GM19328 (cell line): ENCODE measurements around the gene KDM4B.

ENCODE experiments used
- ATAC-seq: cut with Tn5 transposase; IDR thresholded peaks from one replicate; pipeline ENCODE4 v1.9.1; 2021; ENCODE audit warnings: mild to moderate bottlenecking, moderate library complexity; ENCODE audit not compliant: unreplicated experiment

KDM4B gene

DNA sequence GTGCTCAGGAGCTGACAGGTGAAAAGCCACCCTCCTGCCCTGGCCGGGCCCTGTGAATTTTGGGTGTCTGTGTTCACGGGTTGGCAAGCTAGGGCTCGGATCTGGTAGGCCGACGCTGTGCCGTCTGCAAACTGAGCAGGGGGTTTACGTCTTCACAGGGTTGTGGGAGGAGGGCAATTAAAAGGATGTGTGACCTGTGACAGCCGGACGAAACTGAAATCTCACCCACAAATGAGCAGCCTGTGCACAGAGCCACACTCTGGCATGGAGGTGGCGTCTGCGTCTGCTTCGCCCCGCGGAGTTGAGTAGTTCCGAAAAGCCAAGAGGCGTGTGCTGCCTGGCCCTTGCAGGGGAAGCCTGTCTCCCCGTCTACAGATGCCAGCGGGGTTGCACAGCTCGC is 117.3 kb downstream of the KDM4B start:
- ATAC-seq, result no peak

DNA sequence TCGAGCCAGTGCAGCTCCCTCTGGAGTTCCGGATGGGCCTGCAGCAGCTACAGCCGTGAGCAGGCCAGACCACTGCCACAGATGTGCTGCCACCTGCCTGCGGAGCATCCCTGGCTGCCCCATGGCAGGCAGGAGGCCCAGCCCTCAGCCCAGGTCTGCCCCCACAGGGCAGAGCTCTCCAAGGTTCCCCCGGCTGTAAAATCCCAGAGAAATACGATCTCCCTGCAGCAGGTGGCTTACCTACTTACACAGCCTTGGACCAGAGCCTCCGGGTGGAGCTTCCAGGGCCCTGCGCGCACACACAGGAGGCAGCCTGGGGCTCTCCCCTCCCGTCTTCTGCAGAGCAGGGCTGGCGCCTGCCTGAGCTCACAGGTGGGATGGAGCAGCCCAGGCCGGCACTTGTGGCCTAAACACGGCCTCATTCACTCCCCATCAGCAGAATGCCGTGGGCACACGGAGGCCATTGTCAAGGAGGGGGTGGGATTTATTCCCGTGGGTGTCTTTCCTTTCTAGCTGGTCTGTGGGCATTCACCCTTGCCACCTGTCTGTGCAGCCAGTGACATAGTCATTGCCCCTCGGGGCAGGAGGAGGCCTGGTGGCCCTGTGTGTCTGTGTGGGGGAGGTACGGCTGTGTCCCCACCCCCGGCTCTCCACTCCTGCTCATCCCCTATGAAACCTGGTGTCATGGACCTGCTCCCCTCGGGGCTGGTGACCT is 118.0 kb downstream of the KDM4B start:
- no peak for ATAC-seq

DNA sequence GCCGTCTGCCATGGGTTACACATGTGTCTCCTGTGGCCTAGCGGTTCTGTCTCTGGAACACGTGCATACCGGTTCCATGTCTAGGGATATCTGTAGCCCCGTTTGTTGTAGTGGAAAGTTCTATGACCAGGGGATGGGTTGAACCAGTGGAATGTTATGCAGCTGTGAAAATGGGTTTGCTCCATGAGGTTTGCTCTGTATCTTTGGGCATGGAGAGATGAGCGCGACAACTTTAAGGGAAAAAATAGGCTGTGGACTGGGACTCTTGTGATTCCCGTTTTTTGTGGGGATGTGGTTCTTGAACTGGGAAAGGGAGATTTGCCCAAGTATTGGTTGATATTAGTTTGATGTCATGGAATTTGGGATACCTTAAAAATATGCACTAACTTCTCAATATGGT is 120.4 kb downstream of the KDM4B start:
- no peak for ATAC-seq

DNA sequence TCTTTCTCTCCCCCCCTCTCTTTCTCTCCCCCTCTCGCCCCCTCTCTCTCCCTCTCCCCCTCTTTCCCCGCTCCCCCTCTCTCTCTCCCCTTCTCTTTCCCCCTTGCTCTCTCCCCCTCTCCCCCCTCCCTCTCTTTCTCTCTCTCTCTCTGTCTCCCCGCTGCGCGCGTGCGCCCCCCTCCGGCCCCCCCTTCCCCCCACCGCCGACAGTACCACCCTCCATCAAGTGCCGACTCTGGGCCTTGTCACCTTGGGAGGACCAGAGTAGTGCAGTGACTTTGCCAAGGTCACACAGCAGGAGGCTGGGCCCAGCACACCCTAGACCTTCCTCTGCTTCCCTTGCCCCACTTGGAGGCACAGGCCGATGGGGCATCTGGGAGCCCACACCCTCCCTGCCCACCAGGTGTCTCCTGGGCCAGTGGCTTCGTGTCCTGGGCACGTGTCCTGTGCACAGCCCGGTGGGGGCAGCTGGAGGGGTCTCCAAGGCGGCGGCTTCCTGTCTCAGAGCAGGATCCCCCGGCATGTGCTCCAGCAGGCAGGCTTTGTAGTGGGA is 121.6 kb downstream of the KDM4B start:
- ATAC-seq, result no peak

DNA sequence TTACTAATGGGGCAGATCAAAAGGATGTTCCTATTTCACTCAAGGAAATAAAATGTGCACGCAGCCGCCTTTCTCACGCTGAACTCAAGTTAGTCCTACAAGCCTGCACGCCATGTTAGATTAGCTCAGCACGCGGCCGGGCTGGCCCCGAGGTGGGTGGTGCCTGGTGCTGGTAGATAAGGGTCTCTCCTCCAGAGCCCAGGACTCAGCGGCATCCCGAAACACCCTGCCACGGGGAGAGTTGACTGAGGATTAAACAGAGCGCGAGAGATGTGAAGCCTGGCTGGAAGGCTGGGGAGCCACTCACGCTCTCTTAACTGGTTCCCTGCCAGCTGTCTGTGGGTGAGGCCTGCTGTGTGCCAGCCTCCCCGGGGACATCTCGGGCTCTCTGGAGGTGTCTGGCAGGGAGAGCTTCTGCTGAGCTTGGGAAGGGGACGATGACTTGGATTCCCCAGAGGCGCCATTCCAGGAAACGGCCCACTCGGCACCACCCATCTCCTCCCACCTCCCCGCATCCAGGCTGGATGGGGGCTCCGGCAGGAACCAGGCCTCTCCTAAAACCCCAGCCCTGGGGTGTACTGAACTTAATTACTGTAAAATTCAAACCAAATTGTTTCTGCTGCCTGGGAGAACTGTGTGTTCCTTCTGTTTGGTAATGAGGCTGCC is 122.2 kb downstream of the KDM4B start:
- ATAC-seq, result no peak

DNA sequence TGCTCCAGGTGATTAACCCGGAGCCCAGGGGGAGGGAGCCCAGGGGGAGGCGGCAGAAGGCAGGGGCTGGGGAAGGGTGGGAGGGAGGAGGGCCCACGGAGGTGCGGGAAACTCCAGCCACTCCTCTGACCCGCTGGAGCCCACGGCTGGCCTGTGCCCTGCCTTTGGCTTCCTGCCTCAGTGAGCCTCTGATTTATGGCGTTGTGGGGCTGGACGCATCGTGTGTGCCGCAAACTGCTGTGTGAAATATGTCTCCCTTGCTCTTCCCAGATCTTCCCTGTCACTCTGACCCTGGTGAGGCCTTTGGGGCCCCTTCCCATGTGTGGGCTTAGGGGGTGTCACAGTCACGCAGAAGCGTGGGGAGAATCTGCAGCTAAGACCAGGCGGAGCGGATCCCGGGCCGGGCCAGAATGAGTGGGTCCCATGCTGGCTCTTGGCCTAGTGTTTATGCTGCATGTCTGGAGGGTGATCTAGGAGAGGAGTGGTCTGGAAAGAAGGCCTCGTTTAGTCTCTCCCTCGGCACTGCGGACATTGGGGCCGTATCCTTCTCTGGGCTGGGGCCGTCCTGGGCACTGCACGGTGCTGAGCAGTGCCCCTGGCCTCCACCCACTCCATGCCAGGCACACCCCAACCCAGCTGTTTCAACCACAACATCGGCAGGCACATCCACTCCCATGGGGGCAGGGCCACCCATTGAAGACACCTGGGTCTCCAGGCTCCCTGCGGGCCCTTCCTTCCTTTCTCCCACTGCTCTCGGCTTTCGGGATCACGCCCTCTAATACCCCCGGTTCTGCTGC is 123.0 kb downstream of the KDM4B start:
- ATAC-seq, result no peak

DNA sequence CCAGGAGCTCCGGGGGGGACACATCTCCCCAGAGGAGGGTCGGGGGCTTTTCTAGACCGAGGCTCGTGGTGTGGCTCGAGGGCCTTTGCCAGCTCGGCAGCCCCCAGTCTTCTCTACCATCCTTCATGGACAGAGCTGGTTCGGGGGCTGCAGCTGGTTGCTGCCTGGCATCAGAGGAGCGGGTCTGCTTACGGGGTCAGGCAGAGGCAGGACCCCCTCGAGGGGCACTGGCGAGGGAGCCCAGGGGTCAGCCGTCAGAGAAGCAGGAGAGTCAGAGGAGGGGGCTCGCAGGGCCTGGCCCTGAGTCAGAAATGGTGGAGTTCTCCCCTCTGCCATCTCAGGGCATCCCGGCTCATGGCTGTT is 123.5 kb downstream of the KDM4B start:
- no peak for ATAC-seq

DNA sequence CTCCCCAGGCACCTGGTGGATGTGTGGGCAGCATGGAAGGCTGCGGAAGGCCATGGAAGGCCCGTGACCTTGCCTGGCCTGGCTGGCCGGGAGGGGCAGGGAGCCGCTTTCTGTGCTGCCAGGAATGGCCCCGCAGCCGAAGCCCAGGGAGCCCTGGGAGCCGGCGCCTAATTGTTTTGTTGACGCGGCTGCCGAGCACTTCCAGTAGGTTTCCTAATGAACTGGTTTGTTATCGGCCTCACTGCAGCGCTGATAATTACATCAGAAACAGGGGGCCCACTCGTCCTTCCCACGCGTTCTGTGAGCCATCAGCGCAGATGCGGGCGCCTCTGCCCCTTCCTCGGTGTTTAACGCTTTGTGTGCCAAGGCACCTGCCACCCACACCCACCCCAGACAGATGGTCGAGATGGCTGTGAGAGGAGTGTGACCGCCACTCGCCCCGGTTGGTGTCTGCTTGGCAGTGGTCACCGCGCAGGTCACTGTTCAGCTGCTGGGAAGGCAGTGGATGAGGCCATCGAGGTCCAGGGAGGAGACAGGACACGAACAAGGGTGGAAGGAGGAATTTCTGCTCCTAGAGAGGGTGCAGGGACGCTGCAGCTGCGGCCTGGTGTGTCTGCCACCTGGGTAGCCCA is 124.5 kb downstream of the KDM4B start:
- no peak for ATAC-seq

DNA sequence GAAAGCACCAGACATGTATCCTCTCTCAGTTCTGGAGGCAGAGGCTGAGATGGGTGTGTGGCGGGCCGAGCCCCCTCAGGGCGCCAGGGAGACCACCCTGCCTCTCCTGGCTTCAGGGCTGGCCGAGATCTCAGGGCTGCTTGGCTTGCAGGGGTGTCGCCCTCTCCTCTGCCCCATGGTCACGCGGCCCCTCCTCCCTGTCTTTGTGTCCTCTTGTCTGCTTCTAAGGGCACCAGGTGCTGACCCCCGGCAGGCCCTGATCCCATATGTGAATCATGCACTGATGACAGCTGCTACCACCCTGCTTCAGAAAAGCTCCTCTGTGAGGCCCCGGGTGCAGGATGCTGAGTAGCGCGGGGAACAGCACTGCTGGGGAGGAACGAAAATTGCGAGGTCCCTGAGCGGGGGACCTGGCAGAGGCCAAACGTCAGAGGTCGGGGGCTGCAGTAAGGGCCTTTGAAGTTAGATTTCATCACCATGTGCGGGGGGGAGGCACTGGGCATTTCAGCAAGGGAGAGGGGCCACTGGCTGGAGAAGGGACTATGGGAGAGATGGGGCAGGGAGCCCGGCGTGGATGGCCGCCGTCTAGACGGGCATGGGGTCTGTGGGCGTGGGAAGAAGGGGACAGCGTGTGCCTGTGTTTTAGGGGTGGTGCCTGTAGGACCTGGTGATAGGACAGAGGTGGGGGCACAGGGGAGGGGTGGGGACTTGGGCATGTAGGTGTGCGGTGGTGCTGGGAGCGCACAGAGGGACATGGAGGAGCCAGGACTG is 125.2 kb downstream of the KDM4B start:
- ATAC-seq, result no peak

DNA sequence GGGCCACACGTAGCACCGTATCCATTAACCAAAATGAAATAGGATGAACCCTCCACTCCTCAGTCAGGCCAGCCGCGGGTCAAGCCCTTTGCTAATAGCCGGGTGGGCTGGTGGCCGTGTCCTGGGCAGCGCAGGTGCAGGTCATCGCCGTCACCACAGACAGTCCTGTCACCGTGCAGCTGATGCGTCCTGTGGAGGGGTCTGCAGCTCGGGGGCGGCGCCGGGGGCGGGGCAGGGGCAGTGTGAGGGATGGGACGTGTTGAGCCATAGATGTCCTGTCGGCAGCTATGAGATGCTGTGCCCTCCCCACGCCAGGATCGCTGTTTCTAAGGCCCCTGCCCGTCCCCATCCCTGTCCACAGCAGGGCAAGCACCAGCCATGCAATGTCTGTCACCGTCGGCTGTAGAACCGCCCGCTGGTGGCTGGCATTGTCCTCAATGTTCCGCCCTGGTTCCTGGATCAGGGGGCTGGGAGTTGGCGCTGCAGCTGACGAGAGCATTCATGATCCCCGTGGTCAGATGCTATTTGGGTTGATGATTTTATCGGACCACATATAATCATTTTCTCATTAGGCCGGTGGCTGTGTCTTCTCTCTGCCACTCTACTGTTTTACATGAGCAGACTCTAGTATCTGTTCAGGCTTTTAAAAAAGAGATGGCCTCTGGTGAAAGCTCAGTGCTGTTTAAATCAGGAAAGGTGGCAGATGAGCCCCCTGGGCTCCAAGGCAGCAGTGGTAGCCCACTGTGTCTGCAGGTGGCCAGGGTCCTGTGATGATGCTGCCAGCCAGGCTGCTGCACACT is 126.1 kb downstream of the KDM4B start:
- ATAC-seq, result no peak

DNA sequence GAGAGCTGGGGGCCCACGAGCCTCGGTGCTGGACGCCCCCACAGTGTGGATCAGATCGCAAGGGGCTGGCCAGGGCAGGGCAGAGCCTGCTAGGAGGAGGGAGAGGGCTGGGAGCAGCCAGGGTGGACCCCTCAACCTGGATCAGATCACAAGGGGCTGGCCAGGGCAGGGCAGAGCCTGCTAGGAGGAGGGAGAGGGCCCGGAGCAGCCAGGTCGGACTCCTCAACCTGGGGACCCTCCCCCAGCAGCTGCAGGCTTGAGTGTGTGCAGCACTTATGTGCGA is 126.6 kb downstream of the KDM4B start:
- ATAC-seq, result no peak

DNA sequence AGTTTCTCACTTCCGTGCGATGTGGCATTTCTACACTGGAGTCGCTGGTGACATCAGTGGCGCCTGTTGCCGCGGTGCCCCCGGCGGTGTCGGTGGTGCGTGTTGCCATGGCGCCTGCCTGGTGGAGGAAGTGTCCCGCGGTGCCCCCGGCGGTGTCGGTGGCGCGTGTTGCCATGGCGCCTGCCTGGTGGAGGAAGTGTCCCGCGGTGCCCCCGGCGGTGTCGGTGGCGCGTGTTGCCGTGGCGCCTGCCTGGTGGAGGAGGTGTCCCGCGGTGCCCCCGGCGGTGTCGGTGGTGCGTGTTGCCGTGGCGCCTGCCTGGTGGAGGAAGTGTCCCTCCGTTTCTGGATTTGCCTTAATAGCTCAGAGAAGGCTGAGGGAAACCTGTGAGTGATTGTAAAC is 127.6 kb downstream of the KDM4B start:
- ATAC-seq, result no peak

DNA sequence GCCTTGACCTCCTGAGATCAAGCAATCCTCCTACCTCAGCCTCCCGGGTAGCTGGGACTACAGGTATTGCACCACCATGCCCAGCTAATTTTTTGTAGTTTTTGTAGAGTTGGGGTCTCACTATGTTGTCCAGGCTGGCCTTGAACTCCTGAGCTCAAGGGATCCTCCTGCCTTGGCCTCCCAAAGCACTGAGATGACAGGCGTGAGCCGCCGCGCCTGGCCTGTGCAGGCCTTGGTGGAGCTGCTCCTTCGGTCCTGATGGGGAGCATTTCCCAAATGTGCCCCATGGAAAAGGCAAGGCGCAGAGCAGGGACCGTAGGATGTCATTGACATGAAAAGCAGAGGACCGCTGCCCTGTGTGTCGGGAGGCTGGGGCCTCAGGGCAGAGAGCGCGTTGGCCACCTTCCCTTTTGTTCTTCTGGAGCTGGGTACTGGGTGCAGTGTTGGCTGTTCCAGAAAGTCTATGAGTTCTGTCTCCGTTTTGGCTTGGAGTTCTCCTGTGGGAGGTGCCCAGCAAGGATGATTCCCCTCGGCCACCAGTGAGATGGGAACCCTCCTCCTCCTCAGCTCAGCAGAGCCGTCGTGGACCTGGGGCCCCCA is 128.5 kb downstream of the KDM4B start:
- ATAC-seq, result no peak

DNA sequence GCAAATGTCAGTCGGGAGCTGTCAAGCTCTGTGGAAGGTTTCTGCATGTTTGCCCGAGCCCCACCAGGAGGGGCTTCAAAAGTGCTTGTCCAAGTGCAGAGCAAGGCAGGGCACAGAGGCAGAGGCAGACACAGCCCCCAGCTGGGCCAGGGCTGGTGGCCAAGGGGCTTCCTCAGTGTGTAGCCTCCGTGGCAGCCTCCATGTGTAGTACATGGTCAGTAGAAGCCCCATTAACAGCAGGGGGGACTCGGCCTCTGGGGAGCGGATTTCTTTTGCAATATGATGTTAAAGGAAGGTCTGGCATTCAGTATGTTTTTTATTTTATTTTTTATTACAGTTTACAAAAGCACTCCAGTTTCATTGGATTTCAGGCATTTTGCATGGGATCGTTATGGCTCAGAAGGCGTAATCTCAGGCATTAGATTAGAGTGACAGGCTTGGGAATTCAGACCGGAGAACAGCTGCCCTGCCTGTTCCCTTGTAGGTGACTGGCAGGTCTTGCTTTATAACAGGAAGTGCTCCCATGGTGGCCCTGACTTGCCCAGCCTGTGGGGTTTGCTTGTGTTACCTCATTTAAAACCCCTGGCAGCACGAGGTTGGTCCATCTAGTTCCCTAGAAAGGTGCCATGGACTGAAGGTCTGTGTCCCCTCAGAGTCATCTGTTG is 129.2 kb downstream of the KDM4B start:
- no peak for ATAC-seq

DNA sequence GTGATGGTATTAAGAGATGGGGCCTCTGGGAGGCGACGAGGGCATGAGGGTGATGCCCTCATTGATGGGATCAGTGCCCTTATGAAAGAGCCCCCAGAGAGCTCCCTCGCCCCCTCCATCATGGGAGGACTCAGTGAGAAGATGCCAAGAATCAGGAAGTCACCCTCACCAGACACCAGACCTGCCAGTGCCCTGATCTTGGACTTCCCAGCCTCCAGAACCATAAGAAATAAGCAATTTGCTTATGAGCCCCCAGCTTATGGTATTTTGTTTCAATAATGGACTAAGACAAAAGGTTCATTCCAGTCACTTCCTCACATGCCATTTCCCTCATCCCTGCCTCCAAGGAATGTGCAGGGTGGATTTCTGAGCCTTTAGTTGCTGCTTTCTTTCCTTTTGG is 129.7 kb downstream of the KDM4B start:
- no peak for ATAC-seq

DNA sequence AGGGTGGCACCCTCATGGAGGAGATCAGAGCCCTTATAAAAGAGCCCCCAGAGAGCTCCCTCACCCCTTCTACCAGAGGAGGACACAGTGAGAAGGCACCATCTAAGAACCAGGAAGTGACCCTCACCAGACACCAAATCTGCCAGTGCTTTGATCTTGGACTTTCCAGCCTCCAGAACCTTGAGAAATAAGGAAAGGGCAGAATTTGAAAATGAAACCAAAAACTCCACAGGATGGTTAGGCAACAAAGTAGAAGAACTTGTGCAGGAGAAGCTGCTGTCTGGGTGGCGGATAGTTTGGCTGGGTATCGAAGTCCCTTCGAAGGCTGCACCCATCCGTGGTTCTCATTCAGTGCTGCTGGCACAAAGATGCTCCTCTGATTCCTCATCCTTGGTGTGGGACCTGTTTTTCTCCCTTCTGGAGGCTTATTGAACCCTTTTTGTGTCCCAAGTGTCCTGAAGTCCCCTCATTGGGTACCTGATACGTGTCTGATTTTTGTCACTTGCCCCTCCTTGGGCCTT is 130.8 kb downstream of the KDM4B start:
- no peak for ATAC-seq

DNA sequence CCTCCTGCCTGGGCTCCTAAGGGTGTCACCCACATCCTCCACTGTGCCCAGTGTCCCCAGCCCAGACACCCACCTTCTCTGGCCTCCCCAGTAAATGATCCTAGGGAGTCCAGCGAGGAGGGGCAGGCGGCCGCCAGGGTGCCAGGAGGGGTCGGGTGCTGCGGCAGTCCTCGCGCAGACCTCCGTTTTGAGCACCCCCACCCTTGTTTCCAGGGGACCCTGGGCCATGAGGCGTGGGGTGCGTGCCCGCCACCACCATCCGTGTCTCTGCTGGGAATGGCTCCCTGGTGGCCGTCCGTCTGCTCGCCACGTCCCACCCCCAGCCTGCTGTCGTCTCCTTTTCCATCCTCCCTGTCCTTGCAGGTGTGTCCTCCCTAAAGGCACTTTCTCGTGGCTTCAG is 133.0 kb downstream of the KDM4B start:
- no peak for ATAC-seq

DNA sequence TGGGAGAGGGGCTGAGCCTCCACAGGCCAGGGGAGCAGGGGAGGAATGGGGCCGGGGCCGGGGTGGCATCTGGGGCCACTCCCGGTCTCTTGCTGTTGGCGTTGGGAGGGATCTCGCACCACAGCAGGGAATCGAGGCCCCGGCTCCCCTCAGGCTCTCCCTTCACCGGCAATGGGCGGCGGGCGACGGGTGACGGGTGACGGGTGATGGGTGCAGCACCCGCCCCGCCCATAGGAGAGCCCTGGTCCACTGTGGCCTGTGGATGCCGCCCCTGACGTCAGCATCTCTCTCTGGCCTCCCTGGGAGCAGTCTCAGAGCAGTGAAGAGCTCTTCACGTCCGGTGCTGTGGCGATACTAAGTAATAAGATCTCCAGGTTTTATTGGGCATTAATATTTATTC is 133.6 kb downstream of the KDM4B start:
- ATAC-seq, result no peak
